ENCODE results near the gene ASB3.

GRCh38 chr2:53770264-53770663 lies 16.5 kb downstream of the ASB3 start:
- TF ChIP-seq POLR2A (IDR thresholded peaks at IDR 0.05) (no peak), EP300 (IDR thresholded peaks at IDR 0.05) (no peak), CTCF (IDR thresholded peaks at IDR 0.05) (no peak)

Data from stomach (tissue), 4 donors.